Activated CD8-positive, alpha-beta memory T cell treated with anti-CD3 and anti-CD28 coated beads, Interleukin-2, amount 50 U/mL, for 24 hours (primary cell): ENCODE results near the gene TGFBR2.

Experiments used
- DNase-seq: peaks from one replicate; pipeline ENCODE4 v3.0.0-alpha.2; 2020; ENCODE audit errors: extremely low read depth

The TGFBR2 gene

GRCh38 chr3:30692498-30693130, 86.2 kb downstream of the TGFBR2 start:
- DNase-seq = no peak

GRCh38 chr3:30693470-30694120, 87.2 kb downstream of the TGFBR2 start:
- DNase-seq = no peak

GRCh38 chr3:30694148-30694547, 87.7 kb downstream of the TGFBR2 start:
- no peak for DNase-seq

- no peak for DNase-seq
Observed at GRCh38 chr3:30694668-30695067, 88.3 kb downstream of the TGFBR2 start.

- no peak for DNase-seq
Observed at GRCh38 chr3:30695302-30696061, 89.1 kb downstream of the TGFBR2 start.

- no peak for DNase-seq
Observed at GRCh38 chr3:30696403-30696819, 90.0 kb downstream of the TGFBR2 start.

GRCh38 chr3:30696896-30697295, 90.5 kb downstream of the TGFBR2 start:
- DNase-seq = no peak

- DNase-seq = no peak
Observed at GRCh38 chr3:30698549-30698948, 92.1 kb downstream of the TGFBR2 start.

GRCh38 chr3:30699927-30700326, 93.5 kb downstream of the TGFBR2 start:
- no peak for DNase-seq

- DNase-seq = no peak
Observed at GRCh38 chr3:30700702-30701321, 94.4 kb downstream of the TGFBR2 start.

- no peak for DNase-seq
Observed at GRCh38 chr3:30702038-30702827, 95.8 kb downstream of the TGFBR2 start.

- no peak for DNase-seq
Observed at GRCh38 chr3:30702828-30703397, 96.5 kb downstream of the TGFBR2 start.

GRCh38 chr3:30704931-30705890, 98.8 kb downstream of the TGFBR2 start:
- DNase-seq = no peak

- no peak for DNase-seq
Observed at GRCh38 chr3:30707825-30708224, 101.4 kb downstream of the TGFBR2 start.

- DNase-seq = no peak
Observed at GRCh38 chr3:30708472-30708871, 102.1 kb downstream of the TGFBR2 start.

GRCh38 chr3:30710017-30710416, 103.6 kb downstream of the TGFBR2 start:
- no peak for DNase-seq

- no peak for DNase-seq
Observed at GRCh38 chr3:30711151-30711550, 104.8 kb downstream of the TGFBR2 start.

- no peak for DNase-seq
Observed at GRCh38 chr3:30711867-30712266, 105.5 kb downstream of the TGFBR2 start.

- no peak for DNase-seq
Observed at GRCh38 chr3:30712991-30713390, 106.6 kb downstream of the TGFBR2 start.

- no peak for DNase-seq
Observed at GRCh38 chr3:30713885-30714503, 107.6 kb downstream of the TGFBR2 start.
